ENCODE results near the gene ZNF783. TPM values are rescaled to one million over a fixed set of nuclear protein-coding genes. Genes with fewer than 3 reads are reported as not detected.

Gene ZNF783
- total and polyA plus RNA-seq, 9 donors: 5.5 to 27.6 (median 17.0) TPM

GRCh38 chr7:149252378-149252777 is 9.6 kb upstream of the ZNF783 start:
- H3K4me3 ChIP-seq: no peak overlapping the region
- H3K36me3 ChIP-seq: no peaks in the 10 kb centered on the region
- intact Hi-C loops (cut with DNase I): no loop called here
- H3K27me3 ChIP-seq: no peaks in the 10 kb centered on the region
- TF ChIP-seq CTCF (IDR thresholded peaks at IDR 0.05) (no peak), EP300 (IDR thresholded peaks at IDR 0.05) (no peak), POLR2A (IDR thresholded peaks at IDR 0.05) (no peak)
- H3K4me1 ChIP-seq (ENCODE audit: insufficient read depth): no peaks in the 10 kb centered on the region
- no peak overlapping the region for H3K27ac ChIP-seq
- DNase-seq: no peak
- WGBS, 3 donors: 92 to 95% (median 93%) methylated on average over 2 of the region's 2 CpGs
- H3K9me3 ChIP-seq: no peaks in the 10 kb centered on the region

GRCh38 chr7:149253665-149254064 is 8.3 kb upstream of the ZNF783 start:
- WGBS, 3 donors: 80 to 89% (median 89%) methylated on average over 7 of the region's 7 CpGs
- H3K4me3 ChIP-seq: no peak overlapping the region
- no peak for TF ChIP-seq EP300 (IDR thresholded peaks at IDR 0.05)
- TF ChIP-seq CTCF (IDR thresholded peaks at IDR 0.05): no peak
- no peak for TF ChIP-seq POLR2A (IDR thresholded peaks at IDR 0.05)
- intact Hi-C loops (cut with DNase I): no loop called here
- no peak overlapping the region for H3K27ac ChIP-seq
- no peaks in the 10 kb centered on the region for H3K36me3 ChIP-seq
- H3K4me1 ChIP-seq (ENCODE audit: insufficient read depth): no peaks in the 10 kb centered on the region
- no peak for DNase-seq
- H3K9me3 ChIP-seq: no peaks in the 10 kb centered on the region
- H3K27me3 ChIP-seq: no peaks in the 10 kb centered on the region

GRCh38 chr7:149254181-149254858 is 7.7 kb upstream of the ZNF783 start:
- no peaks in the 10 kb centered on the region for H3K9me3 ChIP-seq
- no peak for DNase-seq
- no peaks in the 10 kb centered on the region for H3K36me3 ChIP-seq
- H3K4me3 ChIP-seq: no peak overlapping the region
- no peak overlapping the region for H3K27ac ChIP-seq
- 92 to 94% (median 92%) methylated on average over 16 of the region's 16 CpGs for WGBS, 3 donors
- intact Hi-C loops (cut with DNase I): no loop called here
- no peaks in the 10 kb centered on the region for H3K27me3 ChIP-seq
- no peaks in the 10 kb centered on the region for H3K4me1 ChIP-seq (ENCODE audit: insufficient read depth)
- TF ChIP-seq EP300 (IDR thresholded peaks at IDR 0.05) (no peak), POLR2A (IDR thresholded peaks at IDR 0.05) (no peak), CTCF (IDR thresholded peaks at IDR 0.05) (no peak)

- Histone ChIP-seq H3K27ac (no peak overlapping the region), H3K36me3 (no peaks in the 10 kb centered on the region), H3K4me1 (ENCODE audit: insufficient read depth) (no peaks in the 10 kb centered on the region), H3K27me3 (no peaks in the 10 kb centered on the region), H3K4me3 (no peak overlapping the region), H3K9me3 (no peaks in the 10 kb centered on the region)
- no peak for TF ChIP-seq EP300 (IDR thresholded peaks at IDR 0.05)
- TF ChIP-seq POLR2A (IDR thresholded peaks at IDR 0.05): no peak
- TF ChIP-seq CTCF (IDR thresholded peaks at IDR 0.05): no peak
- DNase-seq: no peak
- WGBS, 3 donors: 69 to 78% (median 75%) methylated on average over 5 of the region's 5 CpGs
- intact Hi-C loops (cut with DNase I): no loop called here
These were observed 6.8 kb upstream of the ZNF783 start for GRCh38 chr7:149255174-149255573.

All from ovary (tissue), 9 donors.